Measurements from ENCODE around the gene HSPA4. TPM values are rescaled to one million over a fixed set of nuclear protein-coding genes. Genes with fewer than 3 reads are reported as not detected.
"Not testable (repeated sequence)": the region's sequence is repeated elsewhere in the genome, so short reads cannot be mapped to it uniquely, and the experiment has no call there.

The HSPA4 gene
- total and polyA plus RNA-seq, 2 experiments from 2014 or later: 340 to 343 TPM

DNA sequence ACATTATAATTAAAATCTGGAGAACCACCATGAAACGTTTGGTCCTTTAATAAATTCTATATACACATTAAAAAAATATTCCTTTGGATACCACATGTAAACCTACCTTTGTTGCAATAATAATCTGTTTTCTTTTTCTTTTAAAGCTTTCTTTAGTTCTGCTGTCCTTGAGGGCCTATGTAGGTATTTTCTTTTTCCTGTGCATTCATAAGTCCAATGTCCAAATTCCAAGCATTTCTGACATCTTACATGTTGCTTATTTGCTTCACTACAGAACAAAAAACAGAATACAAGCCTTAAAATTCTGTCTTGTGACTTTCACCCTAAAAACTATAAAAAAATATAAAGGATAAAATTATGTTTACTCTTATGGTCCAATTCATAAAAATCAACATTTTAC is 45.2 kb upstream of the HSPA4 start:
- no peak overlapping the region for H3K27ac Mint-ChIP-seq
- H3K27me3 ChIP-seq (ENCODE audit: insufficient read depth): no peaks in the 10 kb centered on the region
- H3K4me3 ChIP-seq: no peak overlapping the region
- peaks cover 21% of the 10 kb centered on the region for H3K36me3 ChIP-seq (ENCODE audit: insufficient read depth)
- no peak overlapping the region for H2AFZ ChIP-seq
- no peaks in the 10 kb centered on the region for H3K4me1 Mint-ChIP-seq
- peaks cover 38% of the 10 kb centered on the region for H3K36me3 Mint-ChIP-seq (ENCODE audit: low read depth)
- H3K27me3 Mint-ChIP-seq (ENCODE audit: insufficient read depth, low read depth, poor library complexity): peaks cover 5% of the 10 kb centered on the region
- ATAC-seq (no peak), DNase-seq (ENCODE audit: low spot score) (no peak)
- no peaks in the 10 kb centered on the region for H3F3A ChIP-seq (replicated peaks; ENCODE audit: low read depth)
- no peak overlapping the region for H3K4me2 ChIP-seq
- TF ChIP-seq, protein P1, sequence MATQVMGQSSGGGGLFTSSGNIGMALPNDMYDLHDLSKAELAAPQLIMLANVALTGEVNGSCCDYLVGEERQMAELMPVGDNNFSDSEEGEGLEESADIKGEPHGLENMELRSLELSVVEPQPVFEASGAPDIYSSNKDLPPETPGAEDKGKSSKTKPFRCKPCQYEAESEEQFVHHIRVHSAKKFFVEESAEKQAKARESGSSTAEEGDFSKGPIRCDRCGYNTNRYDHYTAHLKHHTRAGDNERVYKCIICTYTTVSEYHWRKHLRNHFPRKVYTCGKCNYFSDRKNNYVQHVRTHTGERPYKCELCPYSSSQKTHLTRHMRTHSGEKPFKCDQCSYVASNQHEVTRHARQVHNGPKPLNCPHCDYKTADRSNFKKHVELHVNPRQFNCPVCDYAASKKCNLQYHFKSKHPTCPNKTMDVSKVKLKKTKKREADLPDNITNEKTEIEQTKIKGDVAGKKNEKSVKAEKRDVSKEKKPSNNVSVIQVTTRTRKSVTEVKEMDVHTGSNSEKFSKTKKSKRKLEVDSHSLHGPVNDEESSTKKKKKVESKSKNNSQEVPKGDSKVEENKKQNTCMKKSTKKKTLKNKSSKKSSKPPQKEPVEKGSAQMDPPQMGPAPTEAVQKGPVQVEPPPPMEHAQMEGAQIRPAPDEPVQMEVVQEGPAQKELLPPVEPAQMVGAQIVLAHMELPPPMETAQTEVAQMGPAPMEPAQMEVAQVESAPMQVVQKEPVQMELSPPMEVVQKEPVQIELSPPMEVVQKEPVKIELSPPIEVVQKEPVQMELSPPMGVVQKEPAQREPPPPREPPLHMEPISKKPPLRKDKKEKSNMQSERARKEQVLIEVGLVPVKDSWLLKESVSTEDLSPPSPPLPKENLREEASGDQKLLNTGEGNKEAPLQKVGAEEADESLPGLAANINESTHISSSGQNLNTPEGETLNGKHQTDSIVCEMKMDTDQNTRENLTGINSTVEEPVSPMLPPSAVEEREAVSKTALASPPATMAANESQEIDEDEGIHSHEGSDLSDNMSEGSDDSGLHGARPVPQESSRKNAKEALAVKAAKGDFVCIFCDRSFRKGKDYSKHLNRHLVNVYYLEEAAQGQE (IDR thresholded peaks at IDR 0.05; ENCODE audit: unreplicated experiment): no peak
- TF ChIP-seq ZNF114 (CRISPR knock-in tag; IDR thresholded peaks at IDR 0.05) (no peak), STAT1 (IDR thresholded peaks at IDR 0.05; ENCODE audit: unreplicated experiment) (no peak), EZH2phosphoT487 (IDR thresholded peaks at IDR 0.05; ENCODE audit: unreplicated experiment) (no peak), JUNB (IDR thresholded peaks at IDR 0.05; ENCODE audit: unreplicated experiment) (no peak), CREB1 (CRISPR knock-in tag; IDR thresholded peaks at IDR 0.05; ENCODE audit: low read depth) (no peak), ZNF331 (CRISPR knock-in tag; IDR thresholded peaks at IDR 0.05; ENCODE audit: low read depth) (no peak), EZH2 (IDR thresholded peaks at IDR 0.05; ENCODE audit: low read depth, unreplicated experiment) (no peak), POLR2AphosphoS5 (IDR thresholded peaks at IDR 0.05; ENCODE audit: low read depth) (no peak)
- TF ChIP-seq, protein P2, sequence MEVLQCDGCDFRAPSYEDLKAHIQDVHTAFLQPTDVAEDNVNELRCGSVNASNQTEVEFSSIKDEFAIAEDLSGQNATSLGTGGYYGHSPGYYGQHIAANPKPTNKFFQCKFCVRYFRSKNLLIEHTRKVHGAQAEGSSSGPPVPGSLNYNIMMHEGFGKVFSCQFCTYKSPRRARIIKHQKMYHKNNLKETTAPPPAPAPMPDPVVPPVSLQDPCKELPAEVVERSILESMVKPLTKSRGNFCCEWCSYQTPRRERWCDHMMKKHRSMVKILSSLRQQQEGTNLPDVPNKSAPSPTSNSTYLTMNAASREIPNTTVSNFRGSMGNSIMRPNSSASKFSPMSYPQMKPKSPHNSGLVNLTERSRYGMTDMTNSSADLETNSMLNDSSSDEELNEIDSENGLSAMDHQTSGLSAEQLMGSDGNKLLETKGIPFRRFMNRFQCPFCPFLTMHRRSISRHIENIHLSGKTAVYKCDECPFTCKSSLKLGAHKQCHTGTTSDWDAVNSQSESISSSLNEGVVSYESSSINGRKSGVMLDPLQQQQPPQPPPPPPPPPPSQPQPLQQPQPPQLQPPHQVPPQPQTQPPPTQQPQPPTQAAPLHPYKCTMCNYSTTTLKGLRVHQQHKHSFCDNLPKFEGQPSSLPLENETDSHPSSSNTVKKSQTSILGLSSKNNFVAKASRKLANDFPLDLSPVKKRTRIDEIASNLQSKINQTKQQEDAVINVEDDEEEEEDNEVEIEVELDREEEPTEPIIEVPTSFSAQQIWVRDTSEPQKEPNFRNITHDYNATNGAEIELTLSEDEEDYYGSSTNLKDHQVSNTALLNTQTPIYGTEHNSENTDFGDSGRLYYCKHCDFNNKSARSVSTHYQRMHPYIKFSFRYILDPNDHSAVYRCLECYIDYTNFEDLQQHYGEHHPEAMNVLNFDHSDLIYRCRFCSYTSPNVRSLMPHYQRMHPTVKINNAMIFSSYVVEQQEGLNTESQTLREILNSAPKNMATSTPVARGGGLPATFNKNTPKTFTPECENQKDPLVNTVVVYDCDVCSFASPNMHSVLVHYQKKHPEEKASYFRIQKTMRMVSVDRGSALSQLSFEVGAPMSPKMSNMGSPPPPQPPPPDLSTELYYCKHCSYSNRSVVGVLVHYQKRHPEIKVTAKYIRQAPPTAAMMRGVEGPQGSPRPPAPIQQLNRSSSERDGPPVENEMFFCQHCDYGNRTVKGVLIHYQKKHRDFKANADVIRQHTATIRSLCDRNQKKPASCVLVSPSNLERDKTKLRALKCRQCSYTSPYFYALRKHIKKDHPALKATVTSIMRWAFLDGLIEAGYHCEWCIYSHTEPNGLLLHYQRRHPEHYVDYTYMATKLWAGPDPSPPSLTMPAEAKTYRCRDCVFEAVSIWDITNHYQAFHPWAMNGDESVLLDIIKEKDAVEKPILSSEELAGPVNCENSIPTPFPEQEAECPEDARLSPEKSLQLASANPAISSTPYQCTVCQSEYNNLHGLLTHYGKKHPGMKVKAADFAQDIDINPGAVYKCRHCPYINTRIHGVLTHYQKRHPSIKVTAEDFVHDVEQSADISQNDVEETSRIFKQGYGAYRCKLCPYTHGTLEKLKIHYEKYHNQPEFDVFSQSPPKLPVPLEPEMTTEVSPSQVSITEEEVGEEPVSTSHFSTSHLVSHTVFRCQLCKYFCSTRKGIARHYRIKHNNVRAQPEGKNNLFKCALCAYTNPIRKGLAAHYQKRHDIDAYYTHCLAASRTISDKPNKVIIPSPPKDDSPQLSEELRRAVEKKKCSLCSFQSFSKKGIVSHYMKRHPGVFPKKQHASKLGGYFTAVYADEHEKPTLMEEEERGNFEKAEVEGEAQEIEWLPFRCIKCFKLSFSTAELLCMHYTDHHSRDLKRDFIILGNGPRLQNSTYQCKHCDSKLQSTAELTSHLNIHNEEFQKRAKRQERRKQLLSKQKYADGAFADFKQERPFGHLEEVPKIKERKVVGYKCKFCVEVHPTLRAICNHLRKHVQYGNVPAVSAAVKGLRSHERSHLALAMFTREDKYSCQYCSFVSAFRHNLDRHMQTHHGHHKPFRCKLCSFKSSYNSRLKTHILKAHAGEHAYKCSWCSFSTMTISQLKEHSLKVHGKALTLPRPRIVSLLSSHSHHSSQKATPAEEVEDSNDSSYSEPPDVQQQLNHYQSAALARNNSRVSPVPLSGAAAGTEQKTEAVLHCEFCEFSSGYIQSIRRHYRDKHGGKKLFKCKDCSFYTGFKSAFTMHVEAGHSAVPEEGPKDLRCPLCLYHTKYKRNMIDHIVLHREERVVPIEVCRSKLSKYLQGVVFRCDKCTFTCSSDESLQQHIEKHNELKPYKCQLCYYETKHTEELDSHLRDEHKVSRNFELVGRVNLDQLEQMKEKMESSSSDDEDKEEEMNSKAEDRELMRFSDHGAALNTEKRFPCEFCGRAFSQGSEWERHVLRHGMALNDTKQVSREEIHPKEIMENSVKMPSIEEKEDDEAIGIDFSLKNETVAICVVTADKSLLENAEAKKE (CRISPR knock-in tag; IDR thresholded peaks at IDR 0.05): no peak
- TF ChIP-seq, protein P3, sequence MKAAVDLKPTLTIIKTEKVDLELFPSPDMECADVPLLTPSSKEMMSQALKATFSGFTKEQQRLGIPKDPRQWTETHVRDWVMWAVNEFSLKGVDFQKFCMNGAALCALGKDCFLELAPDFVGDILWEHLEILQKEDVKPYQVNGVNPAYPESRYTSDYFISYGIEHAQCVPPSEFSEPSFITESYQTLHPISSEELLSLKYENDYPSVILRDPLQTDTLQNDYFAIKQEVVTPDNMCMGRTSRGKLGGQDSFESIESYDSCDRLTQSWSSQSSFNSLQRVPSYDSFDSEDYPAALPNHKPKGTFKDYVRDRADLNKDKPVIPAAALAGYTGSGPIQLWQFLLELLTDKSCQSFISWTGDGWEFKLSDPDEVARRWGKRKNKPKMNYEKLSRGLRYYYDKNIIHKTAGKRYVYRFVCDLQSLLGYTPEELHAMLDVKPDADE (IDR thresholded peaks at IDR 0.05): no peak
- H3K79me2 ChIP-seq (replicated peaks; ENCODE audit: insufficient read depth): 0 out of 2 replicates have a peak, but pooled peaks cover 9% of the 10 kb centered on the region
- H3K27ac ChIP-seq (ENCODE audit: low read depth): no peak overlapping the region
- H3K9me2 ChIP-seq (ENCODE audit: insufficient read depth): no peaks in the 10 kb centered on the region
- H3K4me1 ChIP-seq (ENCODE audit: insufficient read depth): no peaks in the 10 kb centered on the region
- peaks cover 4% of the 10 kb centered on the region; the same call in 1 of the 3 replicates for H3K9me3 Mint-ChIP-seq
- no peak overlapping the region for H3K4me3 Mint-ChIP-seq
- H4K20me1 ChIP-seq (replicated peaks; ENCODE audit: insufficient read depth): no peaks in the 10 kb centered on the region

DNA sequence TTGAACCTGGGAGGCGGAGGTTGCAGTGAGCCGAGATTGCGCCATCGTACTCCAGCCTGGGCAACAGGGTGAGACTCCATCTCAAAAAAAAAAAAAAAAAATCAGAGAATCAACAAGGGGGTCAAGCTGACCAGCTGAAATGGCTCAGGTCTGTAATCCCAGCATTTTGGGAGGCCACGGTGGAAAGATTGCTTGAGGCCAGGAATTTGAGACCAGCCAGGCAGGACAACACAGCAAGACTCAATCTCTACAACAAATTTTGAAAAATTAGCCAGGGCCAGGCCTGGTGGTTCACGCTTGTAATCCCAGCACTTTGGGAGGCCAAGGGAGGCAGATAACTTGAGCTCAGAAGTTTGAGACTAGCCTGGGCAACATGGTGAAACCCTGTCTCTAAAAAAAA is 43.4 kb upstream of the HSPA4 start:
- Histone ChIP-seq H3K36me3 (ENCODE audit: insufficient read depth) (peaks cover 12% of the 10 kb centered on the region), H3K79me2 (replicated peaks; ENCODE audit: insufficient read depth) (peaks cover 18% of the 10 kb centered on the region; the same call in 1 of the 2 replicates)
- H2AFZ ChIP-seq; H3K4me3 Mint-ChIP-seq; H3F3A ChIP-seq (replicated peaks; ENCODE audit: low read depth); DNase-seq (ENCODE audit: low spot score); H3K27me3 Mint-ChIP-seq (ENCODE audit: insufficient read depth, low read depth, poor library complexity); H3K27ac ChIP-seq (ENCODE audit: low read depth); H3K9me2 ChIP-seq (ENCODE audit: insufficient read depth); H3K9me3 Mint-ChIP-seq; H4K20me1 ChIP-seq (replicated peaks; ENCODE audit: insufficient read depth); H3K27me3 ChIP-seq (ENCODE audit: insufficient read depth); ATAC-seq; H3K27ac Mint-ChIP-seq; H3K4me1 Mint-ChIP-seq; H3K4me1 ChIP-seq (ENCODE audit: insufficient read depth); H3K4me2 ChIP-seq; H3K4me3 ChIP-seq: not testable (repeated sequence)
- H3K36me3 Mint-ChIP-seq (ENCODE audit: low read depth): peaks cover 30% of the 10 kb centered on the region
